Measurements from ENCODE around the gene ZBED1. TPM values are rescaled to one million over a fixed set of nuclear protein-coding genes. Genes with fewer than 3 reads are reported as not detected.
"Not testable (repeated sequence)": the region's sequence is repeated elsewhere in the genome, so short reads cannot be mapped to it uniquely, and the experiment has no call there.

ZBED1 gene
- total RNA-seq, 4 donors from 2014 or later, result 42.4 to 76.4 (median 56.5) TPM

DNA sequence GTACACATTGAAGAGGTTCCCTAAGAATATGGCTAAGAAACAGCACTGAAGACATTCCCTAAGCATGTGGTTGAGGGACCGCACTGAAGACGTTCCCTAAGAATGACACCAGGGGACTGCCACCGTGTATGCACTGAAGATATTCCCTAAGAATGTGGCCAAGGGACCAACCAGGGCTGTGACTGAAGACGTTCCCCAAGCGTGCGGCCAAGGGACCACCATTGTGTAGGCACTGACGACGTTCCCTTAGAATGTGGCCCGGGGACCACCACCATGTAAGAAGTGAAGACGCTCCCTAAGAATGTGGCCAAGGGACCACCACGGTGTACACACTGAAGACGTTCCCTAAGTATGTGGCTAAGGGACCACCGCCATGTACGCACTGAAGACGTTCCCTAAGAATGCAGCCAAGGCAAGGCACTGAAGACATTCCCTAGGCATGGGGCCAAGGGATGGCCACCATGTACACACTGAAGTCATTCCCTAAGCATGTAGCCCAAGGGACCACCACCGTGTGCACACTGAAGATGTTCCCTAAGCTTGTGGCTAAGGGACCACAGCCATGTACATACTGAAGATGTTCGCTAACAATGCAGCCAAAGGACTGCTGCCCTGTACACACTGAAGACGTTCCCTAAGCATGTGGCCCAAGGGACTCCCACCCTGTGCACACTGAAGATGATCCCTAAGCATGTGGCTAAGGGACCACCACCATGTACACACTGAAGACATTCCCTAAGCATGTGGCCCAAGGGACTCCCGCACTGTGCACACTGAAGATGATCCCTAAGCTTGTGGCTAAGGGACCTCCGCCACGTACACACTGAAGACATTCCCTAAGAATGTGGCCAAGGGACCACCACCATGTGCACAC lies 22.0 kb downstream of the ZBED1 start:
- TF ChIP-seq, protein P1, sequence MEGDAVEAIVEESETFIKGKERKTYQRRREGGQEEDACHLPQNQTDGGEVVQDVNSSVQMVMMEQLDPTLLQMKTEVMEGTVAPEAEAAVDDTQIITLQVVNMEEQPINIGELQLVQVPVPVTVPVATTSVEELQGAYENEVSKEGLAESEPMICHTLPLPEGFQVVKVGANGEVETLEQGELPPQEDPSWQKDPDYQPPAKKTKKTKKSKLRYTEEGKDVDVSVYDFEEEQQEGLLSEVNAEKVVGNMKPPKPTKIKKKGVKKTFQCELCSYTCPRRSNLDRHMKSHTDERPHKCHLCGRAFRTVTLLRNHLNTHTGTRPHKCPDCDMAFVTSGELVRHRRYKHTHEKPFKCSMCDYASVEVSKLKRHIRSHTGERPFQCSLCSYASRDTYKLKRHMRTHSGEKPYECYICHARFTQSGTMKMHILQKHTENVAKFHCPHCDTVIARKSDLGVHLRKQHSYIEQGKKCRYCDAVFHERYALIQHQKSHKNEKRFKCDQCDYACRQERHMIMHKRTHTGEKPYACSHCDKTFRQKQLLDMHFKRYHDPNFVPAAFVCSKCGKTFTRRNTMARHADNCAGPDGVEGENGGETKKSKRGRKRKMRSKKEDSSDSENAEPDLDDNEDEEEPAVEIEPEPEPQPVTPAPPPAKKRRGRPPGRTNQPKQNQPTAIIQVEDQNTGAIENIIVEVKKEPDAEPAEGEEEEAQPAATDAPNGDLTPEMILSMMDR (IDR thresholded peaks at IDR 0.05), result no peak
- no peak for TF ChIP-seq POLR2A (IDR thresholded peaks at IDR 0.05)
- no peak for DNase-seq (ENCODE audit: low spot score in 2 of 2)
- WGBS, 2 donors, result 85% methylated on average over 21 of the region's 21 CpGs
- no peak overlapping the region for H3K4me3 ChIP-seq (ENCODE audit: low read depth, poor library complexity, severe bottlenecking)
- intact Hi-C loops (cut with DNase I; ENCODE audit: low total_unique reads), result no loop called here

DNA sequence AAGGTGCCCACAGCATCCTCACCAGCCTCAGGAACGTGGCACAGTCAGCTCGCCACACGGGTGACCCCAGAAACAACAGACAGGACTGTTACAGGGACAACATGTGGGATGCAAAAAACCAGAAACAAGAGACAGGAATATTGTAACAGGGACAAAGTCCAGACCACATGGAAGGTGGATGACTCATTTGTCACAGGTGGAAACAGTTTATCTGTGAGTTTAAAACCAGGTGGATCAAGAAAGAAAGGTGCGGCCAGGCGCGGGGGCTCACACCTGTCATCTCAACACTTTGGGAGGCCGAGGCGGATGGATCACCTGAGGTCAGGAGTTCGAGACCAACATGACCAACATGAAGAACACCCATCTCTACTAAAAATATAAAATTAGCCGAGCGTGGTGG lies 23.5 kb downstream of the ZBED1 start:
- WGBS, 2 donors, result 89 to 90% methylated on average over 11 of the region's 11 CpGs
- DNase-seq (ENCODE audit: low spot score in 2 of 2); intact Hi-C loops (cut with DNase I; ENCODE audit: low total_unique reads); H3K4me3 ChIP-seq (ENCODE audit: low read depth, poor library complexity, severe bottlenecking): not testable (repeated sequence)

DNA sequence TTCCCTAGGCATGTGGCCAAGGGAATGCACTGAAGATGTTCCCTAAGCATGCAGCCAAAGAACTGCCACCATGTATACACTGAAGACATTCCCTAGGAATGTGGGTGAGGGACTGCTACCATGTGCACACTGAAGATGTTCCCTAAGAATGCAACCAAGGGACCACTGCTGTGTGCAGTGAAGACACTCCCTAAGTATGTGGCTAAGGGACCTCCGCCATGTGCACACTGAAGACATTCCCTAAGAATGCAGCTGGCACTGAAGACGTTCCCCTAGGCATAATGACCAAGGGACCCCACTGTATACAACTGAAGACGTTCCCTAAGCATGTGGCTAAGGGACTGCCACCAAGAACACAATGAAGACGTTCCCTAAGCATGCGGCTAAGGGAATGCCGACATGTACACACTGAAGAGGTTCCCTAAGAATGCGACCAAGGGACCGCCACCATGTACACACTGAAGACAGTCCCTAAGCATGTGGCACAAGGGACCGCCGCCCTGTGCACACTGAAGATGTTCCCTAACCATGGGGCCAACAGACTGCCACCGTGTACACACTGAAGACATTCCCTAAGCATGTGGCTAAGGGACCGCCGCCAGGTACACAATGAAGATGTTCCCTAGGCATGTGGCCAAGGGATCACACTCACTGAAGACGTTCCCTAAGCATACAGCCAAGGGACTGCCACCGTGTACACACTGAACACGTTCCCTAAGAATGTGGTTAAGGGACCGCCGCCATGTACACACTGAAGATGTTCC lies 25.6 kb downstream of the ZBED1 start:
- intact Hi-C loops (cut with DNase I; ENCODE audit: low total_unique reads), result no loop called here
- H3K4me3 ChIP-seq (ENCODE audit: low read depth, poor library complexity, severe bottlenecking), result no peak overlapping the region
- TF ChIP-seq POLR2A (IDR thresholded peaks at IDR 0.05), result no peak
- TF ChIP-seq, protein P1 (IDR thresholded peaks at IDR 0.05), result no peak
- 80 to 83% methylated on average over 18 of the region's 18 CpGs for WGBS, 2 donors
- no peak for DNase-seq (ENCODE audit: low spot score in 2 of 2)

DNA sequence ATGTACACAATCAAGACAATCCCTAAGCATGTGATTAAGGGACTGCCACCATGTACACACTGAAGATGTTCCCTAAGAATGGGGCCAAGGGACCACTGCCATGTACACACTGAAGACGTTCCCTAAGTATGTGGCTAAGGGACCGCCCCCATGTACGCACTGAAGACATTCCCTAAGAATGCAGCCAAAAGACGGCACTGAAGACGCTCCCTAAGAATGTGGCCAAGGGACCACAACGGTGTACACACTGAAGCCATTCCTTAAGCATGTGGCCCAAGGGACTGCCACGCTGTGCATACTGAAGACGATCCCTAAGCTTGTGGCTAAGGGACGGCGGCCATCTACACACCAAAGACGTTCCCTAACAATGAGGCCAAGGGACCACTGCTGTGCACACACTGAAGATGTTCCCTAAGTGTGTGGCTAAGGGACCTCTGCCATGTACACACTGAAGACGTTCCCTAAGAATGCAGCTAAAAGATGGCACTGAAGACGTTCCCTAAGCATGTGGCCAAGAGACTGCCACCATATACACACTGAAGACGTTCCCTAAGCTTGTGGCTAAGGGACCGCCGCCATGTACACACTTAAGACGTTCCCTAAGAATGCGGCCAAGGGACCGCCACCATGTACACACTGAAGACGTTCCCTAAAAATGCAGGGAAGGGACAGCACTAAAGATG lies 26.4 kb downstream of the ZBED1 start:
- no peak overlapping the region for H3K4me3 ChIP-seq (ENCODE audit: low read depth, poor library complexity, severe bottlenecking)
- intact Hi-C loops (cut with DNase I; ENCODE audit: low total_unique reads), result no loop called here
- 89% methylated on average over 20 of the region's 20 CpGs for WGBS, 2 donors
- no peak for DNase-seq (ENCODE audit: low spot score in 2 of 2)
- TF ChIP-seq POLR2A (IDR thresholded peaks at IDR 0.05), result no peak
- TF ChIP-seq, protein P1 (IDR thresholded peaks at IDR 0.05), result no peak

DNA sequence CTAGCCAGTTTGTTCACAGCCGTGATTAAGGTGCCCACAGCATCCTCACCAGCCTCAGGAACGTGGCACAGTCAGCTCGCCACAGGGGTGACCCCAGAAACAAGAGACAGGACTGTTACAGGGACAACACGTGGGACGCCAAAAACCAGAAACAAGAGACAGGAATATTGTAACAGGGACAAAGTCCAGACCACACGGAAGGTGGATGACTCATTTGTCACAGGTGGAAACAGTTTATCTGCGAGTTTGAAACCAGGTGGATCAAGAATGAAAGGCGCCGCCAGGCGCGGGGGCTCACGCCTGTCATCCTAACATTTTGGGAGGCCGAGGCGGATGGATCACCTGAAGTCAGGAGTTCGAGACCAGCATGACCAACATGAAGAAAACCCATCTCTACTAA lies 27.7 kb downstream of the ZBED1 start:
- intact Hi-C loops (cut with DNase I; ENCODE audit: low total_unique reads); H3K4me3 ChIP-seq (ENCODE audit: low read depth, poor library complexity, severe bottlenecking): not testable (repeated sequence)
- 78 to 85% methylated on average over 15 of the region's 15 CpGs for WGBS, 2 donors
- peak in 1 of 2 donors; percentile 18 for DNase-seq (ENCODE audit: low spot score in 2 of 2)

DNA sequence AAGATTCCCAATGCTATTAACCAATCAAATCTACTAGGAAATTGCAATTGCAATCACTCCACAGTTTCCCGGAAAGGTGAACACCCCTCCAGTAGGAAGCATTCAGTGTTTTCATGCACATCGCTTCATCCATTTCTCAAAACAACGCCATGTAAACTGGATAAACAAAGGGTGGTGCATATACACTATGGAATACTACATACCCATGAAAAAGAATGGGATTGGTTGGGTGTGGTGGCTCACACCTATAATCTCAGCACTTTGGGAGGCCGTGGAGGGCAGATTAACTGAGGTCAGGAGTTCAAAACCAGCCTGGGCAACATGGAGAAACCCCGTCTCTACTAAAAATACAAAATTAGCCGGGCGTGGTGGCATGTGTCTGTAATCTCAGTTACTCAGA lies 29.1 kb downstream of the ZBED1 start:
- 95 to 97% methylated on average over 7 of the region's 7 CpGs for WGBS, 2 donors
- intact Hi-C loops (cut with DNase I; ENCODE audit: low total_unique reads), result no loop called here
- no peak for DNase-seq (ENCODE audit: low spot score in 2 of 2)
- no peak overlapping the region for H3K4me3 ChIP-seq (ENCODE audit: low read depth, poor library complexity, severe bottlenecking)
- no peak for TF ChIP-seq POLR2A (IDR thresholded peaks at IDR 0.05)
- TF ChIP-seq, protein P1 (IDR thresholded peaks at IDR 0.05), result no peak

DNA sequence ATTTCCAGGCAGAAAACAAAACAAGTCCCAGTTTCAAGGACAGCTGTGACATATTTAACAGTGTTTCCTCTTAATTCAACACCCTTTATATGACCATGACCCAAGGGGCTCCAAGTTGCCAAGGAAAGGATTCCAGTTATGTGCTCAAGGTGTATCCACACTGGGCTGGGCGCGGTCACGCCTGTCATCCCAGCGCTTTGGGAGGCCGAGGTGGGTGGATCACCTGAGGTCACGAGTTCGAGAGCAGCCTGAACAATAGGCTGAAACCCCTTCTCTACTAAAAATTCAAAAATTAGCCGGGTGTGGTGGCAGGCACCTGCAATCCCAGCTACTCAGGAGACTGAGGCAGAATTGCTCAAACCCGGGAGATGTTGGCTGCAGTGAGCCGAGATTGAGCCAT lies 29.6 kb downstream of the ZBED1 start:
- DNase-seq (ENCODE audit: low spot score in 2 of 2); H3K4me3 ChIP-seq (ENCODE audit: low read depth, poor library complexity, severe bottlenecking); intact Hi-C loops (cut with DNase I; ENCODE audit: low total_unique reads): not testable (repeated sequence)
- WGBS, 2 donors, result 95 to 97% methylated on average over 10 of the region's 10 CpGs

DNA sequence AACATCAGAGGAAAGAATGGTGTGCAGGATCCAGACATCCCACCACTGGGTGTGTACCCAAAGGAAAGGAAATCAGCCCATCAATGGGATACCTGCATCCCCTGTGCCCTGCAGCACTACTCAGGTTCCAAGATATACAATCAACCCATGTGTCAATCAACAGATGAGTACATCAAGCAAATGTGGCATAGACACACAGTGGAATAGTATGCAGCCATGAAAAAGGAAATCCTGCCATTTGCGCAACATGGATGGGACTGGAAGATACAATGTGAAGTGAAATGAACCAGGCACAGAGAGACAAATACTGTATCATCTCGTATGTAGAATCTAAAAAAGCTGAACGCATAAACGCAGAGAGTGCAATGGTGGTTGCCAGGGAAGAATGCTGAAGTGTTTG lies 30.9 kb downstream of the ZBED1 start:
- intact Hi-C loops (cut with DNase I; ENCODE audit: low total_unique reads); H3K4me3 ChIP-seq (ENCODE audit: low read depth, poor library complexity, severe bottlenecking); DNase-seq (ENCODE audit: low spot score in 2 of 2): not testable (repeated sequence)
- WGBS, 2 donors, result 93 to 97% methylated on average over 4 of the region's 4 CpGs

Measured in lower leg skin (tissue), 4 donors.